ENCODE data around the gene OR2S2.
"Not testable (repeated sequence)": the region's sequence is repeated elsewhere in the genome, so short reads cannot be mapped to it uniquely, and the experiment has no call there.

Gene OR2S2

GRCh38 chr9:35958104-35958837, at the start of gene OR2S2:
TSS of gene OR2S2 (minus strand) at chr9:35958154. CDS start at chr9:35958098, 56 bp downstream.
- no peak for DNase-seq (ENCODE audit: low read depth)

GRCh38 chr9:36007316-36007708, 49.4 kb upstream of the OR2S2 start:
- DNase-seq (ENCODE audit: low read depth): no peak

GRCh38 chr9:36006549-36007315, 48.8 kb upstream of the OR2S2 start:
- no peak for DNase-seq (ENCODE audit: low read depth)

GRCh38 chr9:36005891-36006290, 47.9 kb upstream of the OR2S2 start:
- no peak for DNase-seq (ENCODE audit: low read depth)

GRCh38 chr9:35998333-35998732, 40.4 kb upstream of the OR2S2 start:
- DNase-seq (ENCODE audit: low read depth): no peak

- DNase-seq (ENCODE audit: low read depth): not testable (repeated sequence)
These were observed 39.1 kb upstream of the OR2S2 start for GRCh38 chr9:35997016-35997415.

- no peak for DNase-seq (ENCODE audit: low read depth)
These were observed 38.5 kb upstream of the OR2S2 start for GRCh38 chr9:35996358-35996970.

GRCh38 chr9:35994959-35995358, 37.0 kb upstream of the OR2S2 start:
- no peak for DNase-seq (ENCODE audit: low read depth)

- no peak for DNase-seq (ENCODE audit: low read depth)
These were observed 36.2 kb upstream of the OR2S2 start for GRCh38 chr9:35993976-35994720.

GRCh38 chr9:35993136-35993535, 35.2 kb upstream of the OR2S2 start:
- not testable (repeated sequence) for DNase-seq (ENCODE audit: low read depth)

- DNase-seq (ENCODE audit: low read depth): no peak
These were observed 32.2 kb upstream of the OR2S2 start for GRCh38 chr9:35990155-35990554.

GRCh38 chr9:35984021-35984420, 26.1 kb upstream of the OR2S2 start:
- DNase-seq (ENCODE audit: low read depth): no peak

- DNase-seq (ENCODE audit: low read depth): no peak
These were observed 23.7 kb upstream of the OR2S2 start for GRCh38 chr9:35981699-35982098.

GRCh38 chr9:35980289-35981011, 22.5 kb upstream of the OR2S2 start:
- DNase-seq (ENCODE audit: low read depth): no peak

- no peak for DNase-seq (ENCODE audit: low read depth)
These were observed 20.8 kb upstream of the OR2S2 start for GRCh38 chr9:35978792-35979191.

- no peak for DNase-seq (ENCODE audit: low read depth)
These were observed 18.8 kb upstream of the OR2S2 start for GRCh38 chr9:35976726-35977125.

GRCh38 chr9:35974800-35975199, 16.8 kb upstream of the OR2S2 start:
- no peak for DNase-seq (ENCODE audit: low read depth)

GRCh38 chr9:35972093-35972492, 14.1 kb upstream of the OR2S2 start:
- no peak for DNase-seq (ENCODE audit: low read depth)

GRCh38 chr9:35967042-35967441, 9.1 kb upstream of the OR2S2 start:
- DNase-seq (ENCODE audit: low read depth): no peak

- DNase-seq (ENCODE audit: low read depth): no peak
These were observed 8.5 kb upstream of the OR2S2 start for GRCh38 chr9:35966433-35966832.

GRCh38 chr9:35965011-35965410, 7.1 kb upstream of the OR2S2 start:
- DNase-seq (ENCODE audit: low read depth): no peak
